Measurements from ENCODE around the gene HOXB13.

Gene HOXB13

DNA sequence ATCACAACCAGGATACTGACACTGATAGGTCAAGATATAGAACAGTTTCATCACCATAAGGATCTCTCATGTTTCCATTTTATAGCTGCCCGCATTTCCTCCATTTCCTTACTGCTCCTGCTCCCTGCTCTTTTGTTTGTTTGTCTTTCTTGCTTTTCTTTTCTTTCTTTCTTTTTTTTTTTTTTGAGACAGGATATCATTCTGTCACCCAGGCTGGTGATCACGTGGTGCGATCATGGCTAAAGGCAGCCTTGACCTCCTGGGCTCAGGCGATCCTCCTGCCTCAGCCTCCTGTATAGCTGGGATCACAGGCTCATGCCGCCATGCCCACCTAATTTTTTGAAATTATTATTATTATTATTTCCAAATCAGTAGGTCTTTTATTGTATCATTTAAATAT lies 37.9 kb downstream of the HOXB13 start:
- DNase-seq (ENCODE audit: low spot score) = no peak
- no peak overlapping the region for H3K27ac ChIP-seq
- no peak overlapping the region for H3K4me3 ChIP-seq
- TF ChIP-seq, protein P1, sequence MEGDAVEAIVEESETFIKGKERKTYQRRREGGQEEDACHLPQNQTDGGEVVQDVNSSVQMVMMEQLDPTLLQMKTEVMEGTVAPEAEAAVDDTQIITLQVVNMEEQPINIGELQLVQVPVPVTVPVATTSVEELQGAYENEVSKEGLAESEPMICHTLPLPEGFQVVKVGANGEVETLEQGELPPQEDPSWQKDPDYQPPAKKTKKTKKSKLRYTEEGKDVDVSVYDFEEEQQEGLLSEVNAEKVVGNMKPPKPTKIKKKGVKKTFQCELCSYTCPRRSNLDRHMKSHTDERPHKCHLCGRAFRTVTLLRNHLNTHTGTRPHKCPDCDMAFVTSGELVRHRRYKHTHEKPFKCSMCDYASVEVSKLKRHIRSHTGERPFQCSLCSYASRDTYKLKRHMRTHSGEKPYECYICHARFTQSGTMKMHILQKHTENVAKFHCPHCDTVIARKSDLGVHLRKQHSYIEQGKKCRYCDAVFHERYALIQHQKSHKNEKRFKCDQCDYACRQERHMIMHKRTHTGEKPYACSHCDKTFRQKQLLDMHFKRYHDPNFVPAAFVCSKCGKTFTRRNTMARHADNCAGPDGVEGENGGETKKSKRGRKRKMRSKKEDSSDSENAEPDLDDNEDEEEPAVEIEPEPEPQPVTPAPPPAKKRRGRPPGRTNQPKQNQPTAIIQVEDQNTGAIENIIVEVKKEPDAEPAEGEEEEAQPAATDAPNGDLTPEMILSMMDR (IDR thresholded peaks at IDR 0.05) = no peak

DNA sequence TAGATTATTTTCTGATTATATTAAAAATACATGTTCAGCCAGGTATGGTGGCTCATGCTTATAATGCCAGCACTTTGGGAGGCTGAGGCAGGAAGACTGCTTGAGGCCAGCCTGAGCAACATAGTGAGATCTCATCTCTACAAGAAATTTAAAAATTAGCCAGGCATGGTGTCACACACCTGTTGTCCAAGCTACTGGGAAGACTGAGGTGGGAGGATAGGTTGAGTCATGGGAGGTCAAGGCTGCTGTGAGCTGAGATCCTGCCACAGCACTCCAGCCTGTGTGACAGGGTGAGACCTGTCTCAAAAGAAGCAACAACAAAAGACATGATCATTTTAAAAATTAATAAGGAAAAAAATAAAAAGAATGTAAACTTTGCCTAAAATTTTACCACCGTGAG lies 46.9 kb downstream of the HOXB13 start:
- no peak for DNase-seq (ENCODE audit: low spot score)
- Histone ChIP-seq H3K27ac (no peak overlapping the region), H3K4me3 (no peak overlapping the region)
- TF ChIP-seq, protein P1 (IDR thresholded peaks at IDR 0.05) = no peak

DNA sequence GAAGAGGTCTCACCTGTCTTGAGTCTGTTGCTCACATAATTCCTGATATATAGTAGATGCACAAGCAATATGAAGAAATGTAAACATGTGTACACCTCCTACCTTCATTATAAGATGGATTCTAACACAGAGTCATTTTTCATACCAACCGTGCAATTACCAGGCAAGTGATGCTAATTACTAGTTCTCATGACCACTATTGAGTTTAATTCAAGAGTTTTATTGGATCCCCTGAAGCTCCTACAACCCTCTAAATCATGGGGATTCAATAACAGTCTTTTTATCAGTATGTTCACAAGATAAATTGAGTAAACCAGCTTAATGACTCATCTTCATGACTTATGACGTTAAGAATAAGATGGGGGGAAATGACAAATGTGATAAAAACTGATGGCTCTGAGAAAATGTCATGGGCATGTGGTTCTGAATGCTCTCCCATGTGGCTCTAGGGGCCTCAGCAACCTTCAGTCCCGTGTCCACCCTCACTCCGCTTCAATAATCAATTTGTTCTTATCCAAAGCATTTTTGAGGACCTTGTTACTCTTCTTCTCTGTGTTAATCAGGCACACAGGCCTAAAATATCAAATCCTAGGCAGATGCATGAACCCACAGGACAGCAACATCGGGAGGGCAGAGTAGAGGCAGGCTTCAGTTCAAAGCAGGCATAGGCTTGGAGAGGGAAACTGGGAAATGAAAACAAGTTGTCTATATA lies 49.0 kb downstream of the HOXB13 start:
- DNase-seq (ENCODE audit: low spot score) = no peak
- Histone ChIP-seq H3K4me3 (no peak overlapping the region), H3K27ac (no peak overlapping the region)
- TF ChIP-seq, protein P1 (IDR thresholded peaks at IDR 0.05) = no peak

DNA sequence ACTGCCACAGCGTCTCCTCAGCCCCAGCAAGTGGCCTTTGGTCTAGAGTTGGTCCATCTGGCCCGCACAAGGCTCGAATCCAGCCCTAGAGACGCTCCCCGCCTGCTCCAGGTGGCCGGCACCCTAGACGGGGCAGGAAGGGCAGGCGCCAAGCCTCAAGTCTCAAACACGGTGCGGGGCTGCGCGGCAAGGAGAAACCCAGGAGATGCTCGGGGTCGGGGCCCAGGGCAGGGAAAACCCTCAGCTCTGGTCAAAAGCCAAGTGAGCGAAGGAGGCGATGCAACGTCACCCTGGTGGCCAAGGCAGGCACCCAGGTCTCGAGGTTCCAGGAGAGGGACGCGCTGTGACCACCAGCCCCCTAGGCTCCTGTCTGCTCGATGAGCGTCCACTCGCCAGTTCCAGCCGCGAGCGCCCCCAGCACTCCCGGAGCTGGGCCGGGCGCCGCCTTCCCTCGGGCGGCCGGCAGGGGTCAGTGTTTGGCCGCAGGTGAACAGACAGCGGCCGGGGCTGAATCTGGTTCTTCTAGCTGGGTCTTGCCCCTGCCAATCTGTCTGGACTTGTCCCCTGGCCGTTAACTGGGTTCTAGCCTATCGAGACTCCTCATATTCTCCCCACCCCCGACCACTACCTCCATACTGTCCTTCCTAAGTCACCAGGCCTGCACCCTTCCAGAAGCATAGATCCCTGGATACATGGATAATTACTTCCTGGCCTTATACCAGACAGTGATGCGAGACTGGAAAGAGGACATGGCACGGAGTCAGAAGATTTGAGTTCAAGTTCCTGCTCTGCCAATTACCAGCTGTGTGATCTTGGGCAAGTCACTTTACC lies 50.2 kb downstream of the HOXB13 start:
- DNase-seq (ENCODE audit: low spot score) = no peak
- Histone ChIP-seq H3K27ac (no peak overlapping the region), H3K4me3 (peak overlapping the region; percentile 17)
- TF ChIP-seq, protein P1 (IDR thresholded peaks at IDR 0.05) = peak; percentile 80

DNA sequence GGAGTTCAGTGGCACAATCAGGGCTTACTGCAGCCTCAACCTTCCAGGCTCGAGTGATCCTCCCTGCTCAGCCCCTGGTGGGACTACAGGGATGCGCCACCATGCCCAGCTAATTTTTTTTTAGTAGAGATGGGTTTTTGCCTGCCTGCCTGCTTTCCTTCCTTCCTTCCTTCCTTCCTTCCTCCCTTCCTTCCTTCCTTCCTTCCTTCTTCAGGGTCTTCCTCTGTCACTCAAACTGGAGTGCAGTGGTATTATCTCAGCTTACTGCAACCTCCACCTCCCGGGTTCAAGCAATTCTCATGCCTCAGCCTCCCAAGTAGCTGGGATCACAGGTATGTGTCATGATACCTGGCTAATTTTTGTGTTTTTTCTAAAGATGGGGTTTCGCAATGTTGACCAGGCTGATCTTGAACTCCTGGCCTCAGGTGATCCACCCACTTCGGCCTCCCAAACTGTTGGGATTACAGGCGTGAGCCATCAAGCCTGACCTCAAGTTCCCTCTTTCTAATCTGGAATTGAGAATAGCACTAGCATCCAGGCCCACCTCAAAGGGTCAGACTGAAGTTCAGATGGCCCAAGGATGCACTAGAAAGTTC lies 51.5 kb downstream of the HOXB13 start:
- no peak overlapping the region for H3K27ac ChIP-seq
- DNase-seq (ENCODE audit: low spot score) = no peak
- TF ChIP-seq, protein P1 (IDR thresholded peaks at IDR 0.05) = no peak
- no peak overlapping the region for H3K4me3 ChIP-seq

Data from coronary artery (tissue), 2 donors.